Frontal cortex (tissue), 4 donors: ENCODE measurements around the gene SREBF1. TPM values are rescaled to one million over a fixed set of nuclear protein-coding genes. Genes with fewer than 3 reads are reported as not detected.

Experiments used
- DNase-seq, 2 donors: peaks; one replicate each; pipeline ENCODE4 v3.0.0; 2012; ENCODE audit warnings: low spot score in 2 of 2
- FAIRE-seq: peaks from 2 replicates; lab custom pipeline; 2012; peaks lifted over from hg19 to GRCh38; lab: Jason Lieb, UNC
- total RNA-seq: library from RNA; depleted of rRNA; stranded (reverse); fragments of >200 nt; gene quantifications from one replicate; pipeline ENCODE4 v1.2.3, GENCODE V29; 2014
- donor health status: control.
- donor health status: control.
- donor health status: control.

SREBF1 gene
- total RNA-seq, 1 donor from 2014 or later: 17.5 TPM

DNA sequence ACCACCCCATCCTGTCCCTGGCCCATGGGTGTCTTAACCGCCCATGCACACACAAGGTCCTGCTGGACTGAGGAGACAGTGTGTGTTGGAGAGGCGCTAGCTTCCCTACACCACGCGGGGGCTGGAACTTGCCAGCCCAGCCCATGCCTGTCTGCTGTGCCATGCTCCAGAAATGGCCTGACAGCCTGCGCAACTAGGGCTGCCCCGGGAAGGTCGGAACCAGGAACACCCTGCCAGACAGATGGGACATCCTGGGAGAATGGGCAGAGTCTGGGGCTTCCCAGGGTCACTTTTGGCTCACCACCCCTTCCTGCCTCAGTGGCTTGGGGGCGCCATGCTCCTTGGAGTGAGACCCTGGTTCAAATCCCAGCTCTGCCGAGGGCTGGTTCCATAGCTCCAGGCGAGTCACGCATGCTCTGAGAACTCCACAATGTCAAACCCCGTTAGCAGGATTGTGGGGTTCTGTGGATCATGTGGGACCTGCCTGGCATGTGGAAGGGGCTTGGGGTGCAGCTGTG lies 36.2 kb downstream of the SREBF1 start:
- FAIRE-seq (no peak), DNase-seq (no peak)

DNA sequence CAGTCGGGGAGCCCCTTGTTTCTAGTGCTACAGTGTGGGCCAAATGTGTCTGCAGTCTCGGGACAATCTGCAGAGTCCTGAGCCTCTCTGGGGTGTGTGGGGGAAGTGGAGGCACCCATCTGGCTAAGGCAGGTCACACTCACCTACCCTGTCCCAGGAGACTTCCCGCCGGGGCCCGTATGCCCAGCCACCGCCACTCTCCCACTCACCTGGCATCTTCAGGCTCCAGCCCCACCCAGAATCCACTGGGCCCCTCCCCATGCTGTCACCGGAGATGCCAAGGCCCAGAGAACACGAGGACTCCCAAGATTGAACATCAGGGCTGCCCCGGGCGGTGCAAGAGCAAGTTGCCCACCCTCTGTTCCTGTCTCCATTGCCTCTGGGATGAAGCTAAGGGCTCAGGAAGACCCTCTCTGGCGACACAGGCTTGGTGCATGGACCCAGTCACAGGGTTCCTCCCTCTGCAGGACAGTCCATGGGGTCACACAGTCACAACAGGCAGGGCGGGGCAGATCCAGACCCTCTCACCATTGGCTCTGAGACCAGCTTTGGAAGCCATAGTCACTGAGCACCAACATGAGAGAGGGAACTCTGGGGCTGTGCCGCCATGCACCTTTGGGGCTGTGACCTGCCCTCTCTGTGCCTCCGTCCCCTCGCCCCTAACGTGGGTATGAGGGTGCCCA lies 38.1 kb downstream of the SREBF1 start:
- DNase-seq: no peak
- FAIRE-seq: no peak

DNA sequence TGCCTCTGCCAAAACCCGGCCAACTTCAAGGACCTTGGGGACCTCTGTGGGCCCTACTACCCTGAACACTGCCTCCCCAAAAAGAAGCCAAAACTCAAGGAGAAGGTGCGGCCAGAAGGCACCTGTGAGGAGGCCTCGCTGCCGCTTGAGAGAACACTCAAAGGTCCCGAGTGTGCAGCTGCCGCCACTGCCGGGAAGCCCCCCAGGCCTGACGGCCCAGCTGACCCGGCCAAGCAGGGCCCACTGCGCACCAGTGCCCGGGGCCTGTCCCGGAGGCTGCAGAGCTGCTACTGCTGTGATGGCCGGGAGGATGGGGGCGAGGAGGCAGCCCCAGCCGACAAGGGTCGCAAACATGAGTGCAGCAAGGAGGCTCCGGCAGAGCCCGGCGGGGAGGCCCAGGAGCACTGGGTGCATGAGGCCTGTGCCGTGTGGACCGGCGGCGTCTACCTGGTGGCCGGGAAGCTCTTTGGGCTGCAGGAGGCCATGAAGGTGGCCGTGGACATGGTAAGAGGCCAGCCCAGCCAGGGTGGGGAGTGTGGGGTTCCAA lies 38.7 kb downstream of the SREBF1 start:
- no peak for FAIRE-seq
- DNase-seq: no peak

DNA sequence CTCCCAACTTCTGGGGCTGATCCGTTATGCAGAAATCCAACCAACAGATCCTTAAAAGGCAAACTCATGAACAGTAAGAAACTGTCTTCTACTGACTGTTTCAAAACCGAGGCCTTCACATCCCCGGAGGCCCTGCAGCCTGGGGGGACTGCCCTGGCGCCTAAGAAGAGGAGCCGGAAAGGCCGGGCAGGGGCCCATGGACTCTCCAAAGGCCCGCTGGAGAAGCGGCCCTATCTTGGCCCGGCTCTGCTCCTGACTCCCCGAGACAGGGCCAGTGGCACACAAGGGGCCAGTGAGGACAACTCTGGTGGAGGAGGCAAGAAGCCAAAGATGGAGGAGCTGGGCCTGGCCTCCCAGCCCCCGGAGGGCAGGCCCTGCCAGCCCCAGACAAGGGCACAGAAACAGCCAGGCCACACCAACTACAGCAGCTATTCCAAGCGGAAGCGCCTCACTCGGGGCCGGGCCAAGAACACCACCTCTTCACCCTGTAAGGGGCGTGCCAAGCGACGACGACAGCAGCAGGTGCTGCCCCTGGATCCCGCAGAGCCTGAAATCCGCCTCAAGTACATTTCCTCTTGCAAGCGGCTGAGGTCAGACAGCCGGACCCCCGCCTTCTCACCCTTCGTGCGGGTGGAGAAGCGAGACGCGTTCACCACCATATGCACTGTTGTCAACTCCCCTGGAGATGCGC lies 39.5 kb downstream of the SREBF1 start:
- no peak for DNase-seq
- FAIRE-seq: no peak

DNA sequence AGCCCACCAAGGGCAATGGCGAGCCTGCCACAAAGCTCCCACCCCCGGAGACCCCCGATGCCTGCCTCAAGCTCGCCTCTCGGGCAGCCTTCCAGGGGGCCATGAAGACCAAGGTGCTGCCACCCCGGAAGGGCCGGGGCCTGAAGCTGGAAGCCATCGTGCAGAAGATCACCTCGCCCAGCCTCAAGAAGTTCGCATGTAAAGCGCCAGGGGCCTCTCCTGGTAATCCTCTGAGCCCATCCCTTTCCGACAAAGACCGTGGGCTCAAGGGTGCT lies 40.1 kb downstream of the SREBF1 start:
- FAIRE-seq: no peak
- no peak for DNase-seq

DNA sequence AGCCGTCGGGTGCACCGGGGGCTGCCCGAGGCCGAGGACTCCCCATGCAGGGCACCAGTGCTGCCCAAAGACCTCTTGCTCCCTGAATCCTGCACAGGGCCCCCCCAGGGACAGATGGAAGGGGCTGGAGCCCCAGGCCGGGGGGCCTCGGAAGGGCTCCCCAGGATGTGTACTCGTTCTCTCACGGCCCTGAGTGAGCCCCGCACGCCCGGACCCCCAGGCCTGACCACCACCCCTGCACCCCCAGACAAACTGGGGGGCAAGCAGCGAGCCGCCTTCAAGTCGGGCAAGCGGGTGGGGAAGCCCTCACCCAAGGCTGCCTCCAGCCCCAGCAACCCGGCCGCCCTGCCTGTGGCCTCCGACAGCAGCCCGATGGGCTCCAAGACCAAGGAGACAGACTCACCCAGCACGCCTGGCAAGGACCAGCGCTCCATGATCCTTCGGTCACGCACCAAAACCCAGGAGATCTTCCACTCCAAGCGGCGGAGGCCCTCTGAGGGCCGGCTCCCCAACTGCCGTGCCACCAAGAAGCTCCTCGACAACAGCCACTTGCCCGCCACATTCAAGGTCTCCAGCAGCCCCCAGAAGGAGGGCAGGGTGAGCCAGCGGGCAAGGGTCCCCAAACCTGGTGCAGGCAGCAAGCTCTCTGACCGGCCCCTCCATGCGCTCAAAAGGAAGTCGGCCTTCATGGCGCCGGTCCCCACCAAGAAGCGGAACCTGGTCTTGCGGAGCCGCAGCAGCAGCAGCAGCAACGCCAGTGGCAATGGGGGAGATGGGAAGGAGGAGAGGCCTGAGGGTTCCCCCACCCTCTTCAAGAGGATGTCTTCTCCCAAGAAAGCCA lies 40.6 kb downstream of the SREBF1 start:
- no peak for FAIRE-seq
- no peak for DNase-seq

DNA sequence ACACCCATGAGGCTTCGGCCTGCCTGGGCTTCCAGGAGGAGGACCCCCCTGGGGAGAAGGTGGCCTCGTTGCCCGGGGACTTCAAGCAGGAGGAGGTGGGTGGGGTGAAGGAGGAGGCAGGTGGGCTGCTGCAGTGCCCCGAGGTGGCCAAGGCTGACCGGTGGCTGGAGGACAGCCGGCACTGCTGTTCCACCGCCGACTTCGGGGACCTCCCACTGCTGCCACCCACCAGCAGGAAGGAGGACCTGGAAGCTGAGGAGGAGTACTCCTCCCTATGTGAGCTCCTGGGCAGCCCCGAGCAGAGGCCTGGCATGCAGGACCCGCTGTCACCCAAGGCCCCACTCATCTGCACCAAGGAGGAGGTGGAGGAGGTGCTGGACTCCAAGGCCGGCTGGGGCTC lies 41.5 kb downstream of the SREBF1 start:
- DNase-seq (no peak), FAIRE-seq (no peak)

DNA sequence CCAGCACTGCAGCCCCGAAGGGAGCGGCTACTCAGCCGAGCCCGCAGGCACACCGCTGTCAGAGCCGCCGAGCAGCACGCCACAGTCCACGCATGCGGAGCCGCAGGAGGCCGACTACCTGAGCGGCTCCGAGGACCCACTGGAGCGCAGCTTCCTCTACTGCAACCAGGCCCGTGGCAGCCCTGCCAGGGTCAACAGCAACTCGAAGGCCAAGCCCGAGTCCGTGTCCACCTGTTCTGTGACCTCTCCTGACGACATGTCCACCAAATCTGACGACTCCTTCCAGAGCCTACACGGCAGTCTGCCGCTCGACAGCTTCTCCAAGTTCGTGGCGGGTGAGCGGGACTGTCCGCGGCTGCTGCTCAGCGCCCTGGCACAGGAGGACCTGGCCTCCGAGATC lies 42.4 kb downstream of the SREBF1 start:
- no peak for DNase-seq
- FAIRE-seq: no peak

DNA sequence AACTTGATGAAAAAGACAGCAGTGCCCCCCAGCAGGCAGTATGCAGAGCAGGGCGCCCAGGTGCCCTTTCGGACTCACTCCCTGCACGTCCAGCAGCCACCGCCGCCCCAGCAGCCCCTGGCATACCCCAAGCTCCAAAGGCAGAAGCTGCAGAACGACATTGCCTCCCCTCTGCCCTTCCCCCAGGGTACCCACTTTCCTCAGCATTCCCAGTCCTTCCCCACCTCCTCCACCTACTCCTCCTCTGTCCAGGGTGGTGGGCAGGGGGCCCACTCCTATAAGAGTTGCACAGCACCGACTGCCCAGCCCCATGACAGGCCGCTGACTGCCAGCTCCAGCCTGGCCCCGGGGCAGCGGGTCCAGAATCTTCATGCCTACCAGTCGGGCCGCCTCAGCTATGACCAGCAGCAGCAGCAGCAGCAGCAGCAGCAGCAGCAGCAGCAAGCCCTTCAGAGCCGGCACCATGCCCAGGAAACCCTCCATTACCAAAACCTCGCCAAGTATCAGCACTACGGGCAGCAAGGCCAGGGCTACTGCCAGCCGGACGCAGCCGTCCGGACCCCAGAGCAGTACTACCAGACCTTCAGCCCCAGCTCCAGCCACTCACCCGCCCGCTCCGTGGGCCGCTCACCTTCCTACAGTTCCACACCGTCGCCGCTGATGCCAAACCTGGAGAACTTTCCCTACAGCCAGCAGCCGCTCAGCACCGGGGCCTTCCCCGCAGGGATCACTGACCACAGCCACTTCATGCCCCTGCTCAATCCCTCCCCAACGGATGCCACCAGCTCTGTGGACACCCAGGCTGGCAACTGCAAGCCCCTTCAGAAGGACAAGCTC lies 43.2 kb downstream of the SREBF1 start:
- FAIRE-seq: no peak

DNA sequence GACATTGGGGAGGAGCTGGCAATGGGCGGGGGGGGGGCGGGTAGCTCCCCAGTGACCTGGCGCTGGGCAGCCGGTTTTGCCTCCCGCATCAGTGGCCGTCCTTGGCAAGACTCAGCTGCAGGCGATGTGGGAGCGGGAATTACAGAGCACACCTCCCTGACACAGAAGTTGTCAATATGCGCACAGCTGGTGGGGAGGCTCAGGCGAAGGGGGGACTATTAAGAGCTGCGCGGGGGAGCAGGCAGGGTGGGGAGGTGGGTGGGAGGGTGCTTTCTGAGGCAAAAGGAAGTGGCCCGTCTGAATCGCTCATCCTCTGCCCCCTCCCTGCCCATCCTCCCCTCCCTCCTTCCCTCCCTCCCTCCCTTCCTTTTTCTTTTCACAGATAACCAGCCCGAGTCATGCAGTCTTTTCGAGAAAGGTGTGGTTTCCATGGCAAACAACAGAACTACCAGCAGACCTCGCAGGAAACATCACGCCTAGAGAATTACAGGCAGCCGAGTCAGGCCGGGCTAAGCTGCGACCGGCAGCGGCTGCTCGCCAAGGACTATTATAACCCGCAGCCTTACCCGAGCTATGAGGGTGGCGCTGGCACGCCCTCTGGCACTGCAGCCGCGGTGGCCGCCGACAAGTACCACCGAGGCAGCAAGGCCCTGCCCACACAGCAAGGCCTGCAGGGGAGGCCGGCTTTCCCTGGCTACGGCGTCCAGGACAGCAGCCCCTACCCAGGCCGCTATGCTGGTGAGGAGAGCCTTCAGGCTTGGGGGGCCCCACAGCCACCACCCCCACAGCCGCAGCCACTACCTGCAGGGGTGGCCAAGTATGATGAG lies 44.0 kb downstream of the SREBF1 start:
- DNase-seq (peak; percentile 70), FAIRE-seq (no peak)

More for the DNA sequence above, 43.2 kb downstream of the SREBF1 start:
- DNase-seq: peak in 1 of 2 donors; percentile 63

DNA sequence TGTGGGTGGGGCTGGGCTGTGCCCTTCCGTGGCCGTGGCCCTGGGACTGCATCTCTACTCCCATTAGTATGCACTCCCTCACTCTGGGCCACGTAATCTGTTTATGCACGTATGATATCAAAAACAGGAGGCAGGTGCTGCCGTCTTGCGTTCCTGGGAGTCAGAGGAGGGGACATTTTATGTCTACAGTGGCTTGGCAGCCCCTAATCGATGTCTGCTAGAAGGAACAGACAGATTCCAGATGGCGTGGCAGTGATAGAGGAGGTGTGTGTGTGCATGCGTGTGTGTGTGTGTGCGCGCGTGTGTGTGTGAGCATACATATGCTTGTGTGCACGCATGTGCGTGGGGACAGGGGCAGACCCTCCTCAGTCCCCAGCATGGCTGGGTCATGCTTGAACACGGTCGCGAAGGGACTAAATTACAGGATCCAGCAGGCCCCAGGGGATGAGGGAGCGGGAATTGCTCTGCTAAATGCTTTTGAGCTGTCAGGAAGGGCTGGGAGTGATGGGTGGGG lies 44.7 kb downstream of the SREBF1 start:
- DNase-seq: no peak
- FAIRE-seq: no peak

DNA sequence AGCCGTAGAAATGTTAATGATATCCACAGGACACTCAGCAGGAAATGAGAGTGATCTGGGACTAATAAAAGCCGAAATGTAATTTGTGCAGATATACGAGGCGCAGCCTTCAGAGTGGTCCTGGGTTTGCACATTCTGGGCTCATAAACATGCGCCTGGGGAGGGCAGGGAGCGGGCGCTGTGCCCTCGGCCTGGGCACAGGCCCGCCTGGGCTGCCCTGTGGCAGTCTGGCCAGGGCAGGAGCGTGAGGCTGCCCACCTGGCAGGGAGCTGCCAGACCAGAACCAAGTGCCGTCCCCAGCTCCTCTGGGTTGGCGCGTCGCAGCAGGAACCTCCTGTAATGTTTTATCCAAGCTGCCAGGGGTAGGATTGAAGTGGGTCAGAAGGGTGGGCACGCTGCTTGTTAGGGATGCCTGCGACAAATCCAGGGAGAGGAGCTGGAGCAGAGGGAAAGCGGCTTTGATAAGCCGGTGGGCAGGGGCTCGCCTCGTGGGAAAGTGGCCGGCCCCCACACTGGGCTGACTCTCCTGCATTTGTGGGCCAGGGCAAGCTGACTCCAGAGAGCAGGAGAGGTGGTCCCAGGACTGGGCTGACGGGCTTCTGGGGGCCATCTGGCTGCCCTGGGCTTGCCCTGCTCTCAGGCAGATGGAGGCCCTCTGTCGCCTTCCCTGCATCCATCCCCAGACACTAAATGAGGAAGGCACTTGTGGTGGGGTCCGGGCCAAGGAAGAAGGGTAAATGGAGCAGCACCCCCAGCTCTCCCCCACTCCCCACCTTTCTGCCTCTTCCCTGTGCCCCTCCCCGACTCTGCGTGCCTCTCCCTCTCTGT lies 45.9 kb downstream of the SREBF1 start:
- FAIRE-seq: no peak
- no peak for DNase-seq

DNA sequence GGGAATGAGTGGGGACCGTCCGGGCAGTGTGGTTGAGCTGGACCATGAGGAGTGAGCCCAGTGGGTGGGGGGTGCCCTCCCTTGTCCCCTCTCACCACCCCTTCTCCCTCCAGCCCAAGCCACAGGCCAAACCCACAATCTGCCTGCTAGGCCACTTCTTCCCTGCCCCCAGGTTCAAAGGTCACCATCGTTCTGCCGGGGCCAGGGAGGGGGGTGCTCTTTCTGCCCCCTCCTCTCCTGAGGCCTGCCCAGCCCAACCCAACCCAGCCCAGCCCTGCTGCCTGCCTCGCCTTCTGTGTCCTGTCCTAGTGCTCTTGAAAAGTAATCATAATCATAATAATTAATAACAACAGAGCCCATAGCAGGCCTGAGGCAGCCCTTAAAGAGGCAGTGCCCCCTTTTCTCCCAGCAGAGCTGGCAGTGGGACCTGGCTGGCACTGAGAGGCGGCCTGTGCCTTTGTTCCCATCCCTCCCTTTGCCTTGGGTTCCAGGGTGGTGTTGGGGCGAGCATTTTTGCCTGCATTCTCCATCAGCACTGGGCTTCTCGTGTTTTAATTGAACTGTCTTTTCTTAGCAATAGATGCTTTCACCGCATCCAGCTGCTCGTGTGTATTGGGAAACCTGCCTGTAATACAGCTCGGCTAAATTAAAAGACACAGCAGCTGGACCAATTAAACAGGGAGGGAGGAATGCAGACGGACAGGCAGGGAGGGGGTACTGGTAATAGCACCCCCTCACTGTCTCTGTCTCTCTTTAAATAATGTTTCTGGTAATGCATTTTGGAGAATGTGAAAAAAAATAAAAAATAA lies 46.8 kb downstream of the SREBF1 start:
- no peak for FAIRE-seq
- no peak for DNase-seq

DNA sequence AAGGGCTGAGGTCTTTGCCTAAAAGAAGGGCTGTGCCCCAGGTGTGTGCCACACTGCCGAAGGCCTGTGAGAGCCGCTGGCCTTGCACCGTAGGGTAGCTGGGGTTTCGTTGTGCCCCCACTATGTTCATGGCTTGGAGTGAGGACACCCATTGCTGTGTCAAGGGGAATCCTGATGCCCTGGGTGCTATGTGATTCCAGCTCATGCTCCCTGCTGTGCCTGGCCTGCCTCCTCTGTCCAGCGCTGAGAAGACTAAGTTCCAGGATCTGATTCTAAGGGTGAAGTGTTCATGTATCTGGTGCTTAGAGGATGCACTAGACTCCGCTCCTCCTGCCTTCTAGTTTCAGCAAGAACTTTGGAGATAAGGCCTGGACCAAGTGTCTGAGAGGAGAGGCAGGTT lies 47.4 kb downstream of the SREBF1 start:
- no peak for FAIRE-seq

DNA sequence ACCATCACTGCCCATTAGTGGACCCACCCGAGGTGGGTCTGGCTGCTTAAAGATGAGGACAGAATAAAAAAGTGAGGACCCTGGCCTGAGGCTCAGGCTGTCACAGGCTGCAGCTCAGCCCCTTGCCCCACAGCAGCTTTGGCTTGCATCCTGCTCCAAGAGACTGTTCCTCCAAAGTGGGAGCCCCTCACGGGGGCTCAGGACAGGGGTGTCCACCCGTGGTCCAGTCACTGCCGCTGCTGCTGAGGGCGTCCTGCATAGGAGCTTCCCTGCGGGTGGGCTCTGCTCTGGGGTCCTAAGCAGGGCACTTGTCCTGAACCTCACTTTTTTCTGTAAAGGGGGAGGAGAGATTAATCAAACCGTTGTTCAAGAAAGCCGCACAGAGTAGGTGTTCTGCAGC lies 47.8 kb downstream of the SREBF1 start:
- DNase-seq (no peak), FAIRE-seq (no peak)

More for the DNA sequence above, 47.4 kb downstream of the SREBF1 start:
- DNase-seq: no peak

DNA sequence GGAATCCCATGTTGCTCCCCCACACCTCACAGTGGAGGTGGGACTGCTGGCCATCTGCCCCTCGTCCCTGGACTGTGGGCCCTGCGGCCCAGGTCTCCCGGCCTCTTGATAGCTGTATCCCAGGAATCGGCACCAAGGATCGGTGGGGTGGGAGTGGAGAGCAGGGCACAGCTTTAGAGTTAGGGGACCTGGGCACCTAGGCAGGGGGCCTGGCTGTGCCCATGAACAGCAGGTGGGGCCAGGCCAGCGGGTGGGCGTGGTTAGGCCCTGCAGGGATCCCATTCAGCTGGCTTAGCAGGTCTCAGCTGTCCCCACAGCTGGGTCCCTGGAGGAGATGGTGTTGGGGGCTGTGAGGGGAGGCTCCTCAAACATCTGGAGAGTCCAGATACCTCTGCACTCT lies 49.2 kb downstream of the SREBF1 start:
- no peak for DNase-seq
- no peak for FAIRE-seq

DNA sequence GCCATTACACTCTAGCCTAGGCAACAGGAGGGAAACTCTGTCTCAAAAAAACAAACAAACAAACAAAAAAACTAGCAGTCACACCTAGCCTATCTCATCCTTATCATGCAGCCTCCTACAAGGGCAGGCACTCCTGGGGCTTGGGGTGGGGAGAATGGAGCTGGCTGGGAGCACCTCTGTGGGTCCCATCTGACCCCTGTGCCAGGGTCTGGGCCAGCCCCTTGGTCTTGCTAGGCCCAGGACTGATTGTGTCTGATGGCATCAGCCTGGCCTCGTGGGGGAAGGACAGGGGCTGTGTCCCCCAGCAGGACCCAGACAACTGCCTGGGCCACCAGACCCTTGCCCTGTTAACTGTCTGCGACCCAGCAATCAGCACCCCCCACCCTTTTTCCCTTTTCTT lies 49.8 kb downstream of the SREBF1 start:
- no peak for DNase-seq
- no peak for FAIRE-seq
